Esophagus muscularis mucosa (tissue), 4 donors: ENCODE data around the gene PRR27.

ENCODE experiments used
- CTCF ChIP-seq, 3 experiments: fragments of 200-600 bp in 2 of 3; fragments of 450-650 bp in 1 of 3; sonication (generic) in 2 of 3; IDR thresholded peaks; one replicate each; pipeline ENCODE4 v1.5.1; 2017 to 2019; ENCODE audit warnings: antibody characterized with exemption in 3 of 3, mild to moderate bottlenecking in 2 of 3, moderate library complexity in 1 of 3
- EP300 ChIP-seq: sonication (generic); formaldehyde crosslinking; IDR thresholded peaks from one replicate; pipeline ENCODE4 v1.6.1; 2017; ENCODE audit warnings: antibody characterized with exemption
- POLR2AphosphoS5 ChIP-seq, 2 donors: sonication (generic); formaldehyde crosslinking; IDR thresholded peaks; one replicate each; pipeline ENCODE4 v1.6.1; 2017; ENCODE audit warnings: antibody characterized with exemption in 2 of 2

DNA sequence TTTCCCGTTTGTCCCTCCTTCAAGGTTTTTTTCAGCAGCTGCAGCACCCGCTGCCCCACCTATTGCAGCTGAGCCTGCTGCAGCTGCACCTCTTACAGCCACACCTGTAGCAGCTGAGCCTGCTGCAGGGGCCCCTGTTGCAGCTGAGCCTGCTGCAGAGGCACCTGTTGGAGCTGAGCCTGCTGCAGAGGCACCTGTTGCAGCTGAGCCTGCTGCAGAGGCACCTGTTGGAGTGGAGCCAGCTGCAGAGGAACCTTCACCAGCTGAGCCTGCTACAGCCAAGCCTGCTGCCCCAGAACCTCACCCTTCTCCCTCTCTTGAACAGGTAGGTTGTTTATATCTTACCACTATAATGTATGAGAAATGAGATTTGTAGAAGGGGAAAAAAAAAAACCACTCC lies 4.5 kb downstream of the PRR27 start:
- TF ChIP-seq CTCF (IDR thresholded peaks at IDR 0.05): no peak
- no peak for TF ChIP-seq POLR2AphosphoS5 (IDR thresholded peaks at IDR 0.05)
- TF ChIP-seq EP300: no peak
